Heart left ventricle (tissue), 13 donors: Measurements from ENCODE around the gene EARS2.

ENCODE experiments used
- CTCF ChIP-seq, 12 donors: fragments of 200-600 bp; sonication (generic) in 4 of 12; IDR thresholded peaks; one replicate each; pipeline versions ENCODE4 v1.5.0 to v1.8.0; 2018 to 2022; ENCODE audit warnings: antibody characterized with exemption in 12 of 12, mild to moderate bottlenecking in 5 of 12
- POLR2A ChIP-seq, 2 donors: fragments of 450-650 bp; IDR thresholded peaks; one replicate each; pipeline ENCODE4 v1.6.1; 2017; ENCODE audit warnings: antibody characterized with exemption in 2 of 2, mild to moderate bottlenecking in 2 of 2, moderate library complexity in 2 of 2
- donor health status: ischemic (EF 13 %, LVEDD 7.1; RV severe dilation, severe dysfunction).
- donor health status: DM: no; HTN: yes; CAD: no.
- donor health status: DM: no; HTN: no; CAD: no.
- donor health status: ischemic (EF 25% LVEDD 6.9; RV normal size, moderate dysfunction).
- donor health status: ischemic (EF 25% LVEDD 5.7; RV mildly dilated, moderate dysfunction).
- donor health status: ischemic (EF 35%, LVEDD 5.7; RV mildly dilated, moderate dysfunction).
- donor health status: nonischemic (EF 11% LVEDD 7.7; RV severe dilation, severe dysfunction).
- donor health status: DM: yes; HTN: yes; CAD: no.
- donor health status: PGD.
- donor health status: ischemic (EF 29% LVEDD 5.4; RV normal size, mild dysfunction).
- donor health status: nonischemic (EF 23%, LVEDD 6.1; RV moderate dilation, normal function).

- no peak for TF ChIP-seq CTCF (IDR thresholded peaks at IDR 0.05)
- no peak for TF ChIP-seq POLR2A (IDR thresholded peaks at IDR 0.05)
Measured at GRCh38 chr16:23571895-23572294, 14.7 kb upstream of the EARS2 start.
